GM18519 (cell line): Measurements from ENCODE around the gene PAM.

Experiments
- ATAC-seq: cut with Tn5 transposase; IDR thresholded peaks from one replicate; pipeline ENCODE4 v1.9.1; 2021; ENCODE audit warnings: mild to moderate bottlenecking, moderate library complexity; ENCODE audit not compliant: unreplicated experiment, low FRiP score

PAM gene

GRCh38 chr5:102754767-102755431 lies at the start of gene PAM:
Gene PAM, plus strand, starts transcription at chr5:102755305. Its CDS starts 110,891 bp downstream, at chr5:102866196.
- peak; percentile 77 for ATAC-seq

- ATAC-seq = no peak
Measured at GRCh38 chr5:102711525-102712385, 43.4 kb upstream of the PAM start.

- peak; percentile 15 for ATAC-seq
Measured at GRCh38 chr5:102713278-102713677, 41.8 kb upstream of the PAM start.

- ATAC-seq = peak; percentile 47
Measured at GRCh38 chr5:102713682-102714231, 41.3 kb upstream of the PAM start.

- no peak for ATAC-seq
Measured at GRCh38 chr5:102715082-102715807, 39.9 kb upstream of the PAM start.

GRCh38 chr5:102716017-102716416 lies 39.1 kb upstream of the PAM start:
- no peak for ATAC-seq

- no peak for ATAC-seq
Measured at GRCh38 chr5:102718819-102719218, 36.3 kb upstream of the PAM start.

GRCh38 chr5:102719886-102720285 lies 35.2 kb upstream of the PAM start:
- no peak for ATAC-seq

- ATAC-seq = no peak
Measured at GRCh38 chr5:102720969-102721368, 34.1 kb upstream of the PAM start.

- no peak for ATAC-seq
Measured at GRCh38 chr5:102722931-102723330, 32.2 kb upstream of the PAM start.

- no peak for ATAC-seq
Measured at GRCh38 chr5:102731693-102732092, 23.4 kb upstream of the PAM start.

GRCh38 chr5:102733534-102733933 lies 21.6 kb upstream of the PAM start:
- ATAC-seq = no peak

GRCh38 chr5:102737161-102737560 lies 17.9 kb upstream of the PAM start:
- ATAC-seq = no peak

- ATAC-seq = no peak
Measured at GRCh38 chr5:102737805-102738469, 17.2 kb upstream of the PAM start.

GRCh38 chr5:102740515-102740914 lies 14.6 kb upstream of the PAM start:
- ATAC-seq = no peak

GRCh38 chr5:102742215-102742614 lies 12.9 kb upstream of the PAM start:
- ATAC-seq = no peak

- ATAC-seq = no peak
Measured at GRCh38 chr5:102743900-102744299, 11.2 kb upstream of the PAM start.

GRCh38 chr5:102747386-102748166 lies 7.5 kb upstream of the PAM start:
- peak; percentile 70 for ATAC-seq

- no peak for ATAC-seq
Measured at GRCh38 chr5:102749416-102750030, 5.6 kb upstream of the PAM start.
